GM18519 (cell line): ENCODE data around the gene REP15.
A peak's percentile ranks its signal among the peaks of the same experiment; 100 is the strongest.
"Not testable (repeated sequence)": the region's sequence is repeated elsewhere in the genome, so short reads cannot be mapped to it uniquely, and the experiment has no call there.

Source experiments
- ATAC-seq: cut with Tn5 transposase; IDR thresholded peaks from one replicate; pipeline ENCODE4 v1.9.1; 2021; ENCODE audit warnings: mild to moderate bottlenecking, moderate library complexity; ENCODE audit not compliant: unreplicated experiment, low FRiP score

Gene REP15

GRCh38 chr12:27695556-27696292 is 523 bp upstream of the REP15 start:
- ATAC-seq = no peak

- no peak for ATAC-seq
Observed at GRCh38 chr12:27696864-27697564, 767 bp downstream of the REP15 start.

GRCh38 chr12:27703720-27704452 is 7.6 kb downstream of the REP15 start:
- ATAC-seq = peak; percentile 74

GRCh38 chr12:27705263-27705662 is 9.0 kb downstream of the REP15 start:
- ATAC-seq = no peak

- ATAC-seq = no peak
Observed at GRCh38 chr12:27707216-27707615, 11.0 kb downstream of the REP15 start.

GRCh38 chr12:27709212-27709931 is 13.1 kb downstream of the REP15 start:
- ATAC-seq = no peak

GRCh38 chr12:27709932-27710591 is 13.8 kb downstream of the REP15 start:
- ATAC-seq = peak; percentile 23

GRCh38 chr12:27710592-27711316 is 14.5 kb downstream of the REP15 start, which contains the start of gene MRPS35:
MRPS35 (plus strand) TSS chr12:27710832; CDS start chr12:27710844, 12 bp downstream.
- ATAC-seq = peak; percentile 90

- ATAC-seq = no peak
Observed at GRCh38 chr12:27711317-27711682, 15.1 kb downstream of the REP15 start.

- ATAC-seq = no peak
Observed at GRCh38 chr12:27711967-27712366, 15.7 kb downstream of the REP15 start.

GRCh38 chr12:27723212-27723611 is 27.0 kb downstream of the REP15 start:
- ATAC-seq = no peak

GRCh38 chr12:27730097-27730588 is 33.9 kb downstream of the REP15 start:
- ATAC-seq = no peak

GRCh38 chr12:27732281-27732680 is 36.0 kb downstream of the REP15 start:
- ATAC-seq = no peak

GRCh38 chr12:27733052-27733656 is 36.9 kb downstream of the REP15 start:
- peak; percentile 67 for ATAC-seq

- ATAC-seq = no peak
Observed at GRCh38 chr12:27733791-27734190, 37.5 kb downstream of the REP15 start.

GRCh38 chr12:27734321-27734720 is 38.1 kb downstream of the REP15 start:
- ATAC-seq = not testable (repeated sequence)

GRCh38 chr12:27743601-27744000 is 47.4 kb downstream of the REP15 start:
- ATAC-seq = no peak

GRCh38 chr12:27745734-27746133 is 49.5 kb downstream of the REP15 start:
- not testable (repeated sequence) for ATAC-seq
